ENCODE data around the gene CNGB1. TPM values are rescaled to one million over a fixed set of nuclear protein-coding genes. Genes with fewer than 3 reads are reported as not detected.

CNGB1 gene
- polyA plus RNA-seq, 2 of the 4 experiments (the other 2 are of a cell fraction): 0.23 to 0.39 TPM

DNA sequence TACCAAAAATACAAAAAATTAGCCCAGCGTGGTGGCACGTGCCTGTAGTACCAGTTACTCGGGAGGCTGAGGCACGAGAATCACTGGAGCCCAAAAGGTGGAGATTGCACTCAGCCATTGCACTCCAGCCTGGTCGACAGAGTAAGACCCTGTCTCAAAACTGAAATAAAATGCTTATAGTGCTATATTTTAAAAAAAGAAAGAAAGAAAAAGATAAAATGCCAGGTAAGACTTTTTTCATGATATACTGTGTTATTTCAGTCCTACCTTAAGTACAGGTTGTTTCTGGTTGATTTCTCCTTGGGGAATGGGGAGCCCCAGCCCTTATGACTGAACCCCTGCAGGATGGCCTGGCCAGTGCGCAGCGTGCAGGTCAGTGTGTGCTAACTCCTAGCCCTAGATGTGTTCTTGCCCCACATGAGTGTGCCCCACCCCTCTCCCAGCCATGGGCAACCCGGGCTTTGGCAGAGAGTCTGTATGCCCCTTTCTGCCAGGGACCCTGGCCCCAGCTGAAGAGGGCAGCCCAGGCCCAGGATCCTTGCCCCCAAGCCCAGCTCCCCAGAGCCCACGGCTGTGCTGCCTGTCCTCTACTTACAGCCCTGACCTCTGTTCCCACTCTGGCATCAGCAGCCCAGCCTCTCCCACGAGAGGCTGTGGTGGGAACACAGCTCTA lies 1.3 kb downstream of the CNGB1 start:
- 77% methylated on average over 10 of the region's 10 CpGs for WGBS (ENCODE audit: missing lambda C conversion rate)
- Histone ChIP-seq H3K9me3 (no peaks in the 10 kb centered on the region), H3K4me3 (no peak overlapping the region), H3K27ac (no peak overlapping the region), H3K4me1 (peaks cover 15% of the 10 kb centered on the region; the same call in 2 of the 3 replicates), H3K4me2 (no peak overlapping the region)
- TF ChIP-seq NR3C1 (IDR thresholded peaks at IDR 0.05) (no peak), SREBF2 (IDR thresholded peaks at IDR 0.05) (no peak), EHMT2 (IDR thresholded peaks at IDR 0.05; ENCODE audit: low read depth) (no peak), MAFK (IDR thresholded peaks at IDR 0.05; ENCODE audit: partially characterized antibody) (peak; percentile 41), BHLHE40 (IDR thresholded peaks at IDR 0.05; ENCODE audit: low read depth, low read length) (no peak), JUN (IDR thresholded peaks at IDR 0.05) (no peak)
- no peak for FAIRE-seq
- ChIA-PET POLR2A (no interaction called here), CTCF (interaction anchor here (0.8 to 2.3 kb wide), 2 partner anchors 10 to 70 kb away, joined by 4 to 7 read pairs; no protein-coding TSS in a partner anchor)
- no peak for DNase-seq (ENCODE audit: low read depth in 1 of 2, low spot score in 1 of 2)
- no peak for ATAC-seq

DNA sequence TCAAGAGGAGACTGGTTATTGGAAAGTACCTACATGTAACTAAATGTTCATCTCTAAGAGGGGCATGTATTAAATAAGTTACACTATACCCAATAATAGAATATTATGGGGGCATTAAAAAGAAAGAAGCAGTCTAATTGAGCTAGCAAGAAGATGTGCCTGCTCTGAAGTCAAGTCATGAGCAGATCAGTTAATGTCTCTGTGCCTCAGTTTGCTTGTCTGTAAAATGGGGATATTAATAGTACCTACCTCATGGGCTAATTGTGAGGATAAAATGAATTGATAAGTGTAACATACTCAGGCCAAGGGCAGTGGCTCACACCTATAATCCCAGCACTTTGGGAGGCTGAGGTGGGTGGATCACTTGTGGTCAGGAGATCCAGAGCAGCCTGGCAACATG lies 3.0 kb downstream of the CNGB1 start:
- no peaks in the 10 kb centered on the region for H3K9me3 ChIP-seq
- FAIRE-seq (no peak), ATAC-seq (no peak), DNase-seq (ENCODE audit: low read depth in 1 of 2, low spot score in 1 of 2) (no peak)
- ChIA-PET POLR2A (no interaction called here), CTCF (interaction anchor here (0.6 to 0.7 kb wide), 2 partner anchors 20 to 841 kb away, joined by 3 read pairs; no protein-coding TSS in a partner anchor)
- TF ChIP-seq KDM1A (IDR thresholded peaks at IDR 0.05; ENCODE audit: low read depth) (no peak), TP53 (CRISPR knock-in tag; IDR thresholded peaks at IDR 0.05) (no peak), RNF2 (IDR thresholded peaks at IDR 0.05; ENCODE audit: borderline replicate concordance, low read depth) (no peak), RAD21 (conservative IDR thresholded peaks at IDR 0.05 in 1 of 2, IDR thresholded peaks at IDR 0.05 in 1 of 2) (no peak), ZNF302 (CRISPR knock-in tag; IDR thresholded peaks at IDR 0.05) (no peak), POLR2AphosphoS2 (conservative IDR thresholded peaks at IDR 0.05; ENCODE audit: low read length) (no peak), HOXA7 (CRISPR knock-in tag; IDR thresholded peaks at IDR 0.05) (no peak), JUNB (IDR thresholded peaks at IDR 0.05) (no peak), ZFP36 (IDR thresholded peaks at IDR 0.05; ENCODE audit: borderline replicate concordance, partially characterized antibody) (no peak), EHF (CRISPR knock-in tag; IDR thresholded peaks at IDR 0.05) (no peak)
- TF ChIP-seq, protein P1, sequence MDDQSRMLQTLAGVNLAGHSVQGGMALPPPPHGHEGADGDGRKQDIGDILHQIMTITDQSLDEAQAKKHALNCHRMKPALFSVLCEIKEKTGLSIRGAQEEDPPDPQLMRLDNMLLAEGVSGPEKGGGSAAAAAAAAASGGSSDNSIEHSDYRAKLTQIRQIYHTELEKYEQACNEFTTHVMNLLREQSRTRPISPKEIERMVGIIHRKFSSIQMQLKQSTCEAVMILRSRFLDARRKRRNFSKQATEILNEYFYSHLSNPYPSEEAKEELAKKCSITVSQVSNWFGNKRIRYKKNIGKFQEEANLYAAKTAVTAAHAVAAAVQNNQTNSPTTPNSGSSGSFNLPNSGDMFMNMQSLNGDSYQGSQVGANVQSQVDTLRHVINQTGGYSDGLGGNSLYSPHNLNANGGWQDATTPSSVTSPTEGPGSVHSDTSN (IDR thresholded peaks at IDR 0.05): no peak
- TF ChIP-seq, protein P2, sequence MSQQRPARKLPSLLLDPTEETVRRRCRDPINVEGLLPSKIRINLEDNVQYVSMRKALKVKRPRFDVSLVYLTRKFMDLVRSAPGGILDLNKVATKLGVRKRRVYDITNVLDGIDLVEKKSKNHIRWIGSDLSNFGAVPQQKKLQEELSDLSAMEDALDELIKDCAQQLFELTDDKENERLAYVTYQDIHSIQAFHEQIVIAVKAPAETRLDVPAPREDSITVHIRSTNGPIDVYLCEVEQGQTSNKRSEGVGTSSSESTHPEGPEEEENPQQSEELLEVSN (IDR thresholded peaks at IDR 0.05; ENCODE audit: borderline replicate concordance, low read depth): no peak
- H3K4me3 ChIP-seq: no peak overlapping the region
- H3K27ac ChIP-seq: no peak overlapping the region
- no peak overlapping the region for H3K4me2 ChIP-seq
- H3K4me1 ChIP-seq: peaks cover 15% of the 10 kb centered on the region; the same call in 2 of the 3 replicates

DNA sequence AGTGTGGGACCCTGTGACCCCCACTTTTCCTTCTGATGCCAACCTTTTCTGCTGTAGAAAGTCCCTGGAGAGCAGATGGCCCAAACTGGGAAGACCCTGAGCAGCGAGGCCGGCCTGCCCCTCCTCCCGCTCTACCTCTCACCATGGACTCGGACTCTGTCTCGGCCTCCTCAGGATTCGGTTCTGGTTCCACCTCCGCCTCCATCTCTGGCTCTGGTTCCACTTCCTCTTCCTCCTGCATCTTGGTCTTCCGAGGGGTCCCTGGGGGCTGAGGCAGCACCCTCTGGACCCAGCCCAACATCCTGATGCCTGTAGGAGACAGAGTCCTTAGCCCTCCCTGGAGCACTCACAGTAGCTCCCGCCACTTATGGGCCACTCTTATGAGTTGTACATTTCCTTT lies 3.9 kb downstream of the CNGB1 start:
- peaks cover 15% of the 10 kb centered on the region; the same call in 2 of the 3 replicates for H3K4me1 ChIP-seq
- WGBS (ENCODE audit: missing lambda C conversion rate): 94% methylated on average over 9 of the region's 9 CpGs
- no peak overlapping the region for H3K4me2 ChIP-seq
- ATAC-seq: no peak
- ChIA-PET CTCF (interaction anchor here (1.0 to 1.6 kb wide), 3 partner anchors 13 to 54 kb away, joined by 3 to 5 read pairs (median 4); partner anchors contain the start of genes USB1 and ZNF319), POLR2A (no interaction called here)
- TF ChIP-seq, protein P2 (IDR thresholded peaks at IDR 0.05; ENCODE audit: borderline replicate concordance, low read depth): no peak
- TF ChIP-seq, protein P3, sequence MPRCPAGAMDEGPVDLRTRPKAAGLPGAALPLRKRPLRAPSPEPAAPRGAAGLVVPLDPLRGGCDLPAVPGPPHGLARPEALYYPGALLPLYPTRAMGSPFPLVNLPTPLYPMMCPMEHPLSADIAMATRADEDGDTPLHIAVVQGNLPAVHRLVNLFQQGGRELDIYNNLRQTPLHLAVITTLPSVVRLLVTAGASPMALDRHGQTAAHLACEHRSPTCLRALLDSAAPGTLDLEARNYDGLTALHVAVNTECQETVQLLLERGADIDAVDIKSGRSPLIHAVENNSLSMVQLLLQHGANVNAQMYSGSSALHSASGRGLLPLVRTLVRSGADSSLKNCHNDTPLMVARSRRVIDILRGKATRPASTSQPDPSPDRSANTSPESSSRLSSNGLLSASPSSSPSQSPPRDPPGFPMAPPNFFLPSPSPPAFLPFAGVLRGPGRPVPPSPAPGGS (IDR thresholded peaks at IDR 0.05): no peak
- no peak for TF ChIP-seq RCOR1 (IDR thresholded peaks at IDR 0.05; ENCODE audit: low read depth, low read length)
- TF ChIP-seq, protein P4, sequence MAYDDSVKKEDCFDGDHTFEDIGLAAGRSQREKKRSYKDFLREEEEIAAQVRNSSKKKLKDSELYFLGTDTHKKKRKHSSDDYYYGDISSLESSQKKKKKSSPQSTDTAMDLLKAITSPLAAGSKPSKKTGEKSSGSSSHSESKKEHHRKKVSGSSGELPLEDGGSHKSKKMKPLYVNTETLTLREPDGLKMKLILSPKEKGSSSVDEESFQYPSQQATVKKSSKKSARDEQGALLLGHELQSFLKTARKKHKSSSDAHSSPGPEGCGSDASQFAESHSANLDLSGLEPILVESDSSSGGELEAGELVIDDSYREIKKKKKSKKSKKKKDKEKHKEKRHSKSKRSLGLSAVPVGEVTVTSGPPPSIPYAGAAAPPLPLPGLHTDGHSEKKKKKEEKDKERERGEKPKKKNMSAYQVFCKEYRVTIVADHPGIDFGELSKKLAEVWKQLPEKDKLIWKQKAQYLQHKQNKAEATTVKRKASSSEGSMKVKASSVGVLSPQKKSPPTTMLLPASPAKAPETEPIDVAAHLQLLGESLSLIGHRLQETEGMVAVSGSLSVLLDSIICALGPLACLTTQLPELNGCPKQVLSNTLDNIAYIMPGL (CRISPR knock-in tag; IDR thresholded peaks at IDR 0.05; ENCODE audit: borderline replicate concordance): no peak
- TF ChIP-seq RARB (CRISPR knock-in tag; IDR thresholded peaks at IDR 0.05): no peak
- no peak for TF ChIP-seq TFCP2L1 (CRISPR knock-in tag; IDR thresholded peaks at IDR 0.05)
- no peak for TF ChIP-seq POLR2A (IDR thresholded peaks at IDR 0.05; ENCODE audit: low read length)
- TF ChIP-seq NR3C1 (IDR thresholded peaks at IDR 0.05): no peak
- TF ChIP-seq, protein P5, sequence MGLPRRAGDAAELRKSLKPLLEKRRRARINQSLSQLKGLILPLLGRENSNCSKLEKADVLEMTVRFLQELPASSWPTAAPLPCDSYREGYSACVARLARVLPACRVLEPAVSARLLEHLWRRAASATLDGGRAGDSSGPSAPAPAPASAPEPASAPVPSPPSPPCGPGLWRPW (IDR thresholded peaks at IDR 0.05): no peak
- TF ChIP-seq PHF8 (IDR thresholded peaks at IDR 0.05; ENCODE audit: borderline replicate concordance, low read depth): no peak
- TF ChIP-seq SMC3 (IDR thresholded peaks at IDR 0.05): no peak
- no peak for TF ChIP-seq JUNB (IDR thresholded peaks at IDR 0.05)
- TF ChIP-seq ZFP36 (IDR thresholded peaks at IDR 0.05; ENCODE audit: borderline replicate concordance, partially characterized antibody): no peak
- no peak for TF ChIP-seq CHD2 (IDR thresholded peaks at IDR 0.05; ENCODE audit: low read length, partially characterized antibody)
- no peak for TF ChIP-seq KDM5A (IDR thresholded peaks at IDR 0.05)
- TF ChIP-seq ZSCAN20 (CRISPR knock-in tag; IDR thresholded peaks at IDR 0.05): no peak
- H3K27ac ChIP-seq: peak overlapping the region in 1 of 2 experiments; percentile 54; a peak in 2 of 6 replicates
- no peak for DNase-seq (ENCODE audit: low read depth in 1 of 2, low spot score in 1 of 2)
- FAIRE-seq: no peak
- no peak overlapping the region for H3K4me3 ChIP-seq
- no peaks in the 10 kb centered on the region for H3K9me3 ChIP-seq
